Measurements from ENCODE around the gene THTPA. TPM values are rescaled to one million over a fixed set of nuclear protein-coding genes. Genes with fewer than 3 reads are reported as not detected.
"Not testable (repeated sequence)": the region's sequence is repeated elsewhere in the genome, so short reads cannot be mapped to it uniquely, and the experiment has no call there.

THTPA gene
- polyA plus RNA-seq, 5 donors = 10.7 to 15.3 (median 12.1) TPM

- not testable (repeated sequence) for DNase-seq
Observed at GRCh38 chr14:23609411-23610089, 53.5 kb downstream of the THTPA start.

Other genes with a start within 250 kb of the THTPA start
- 10 to 100 TPM; 35.9 to 42.0 (median 37.3) TPM for gene BCL2L2, start 249.4 kb upstream of the THTPA start, polyA plus RNA-seq (ENCODE audit: insufficient read depth in 1 of 5, insufficient read length in 5 of 5, low replicate concordance in 1 of 5)
- 100 to 1,000 TPM; 191 to 227 (median 216) TPM for gene PABPN1, start 234.8 kb upstream of the THTPA start, polyA plus RNA-seq (ENCODE audit: insufficient read depth in 1 of 5, insufficient read length in 5 of 5, low replicate concordance in 1 of 5)
- gene SLC22A17, start 203.4 kb upstream of the THTPA start, polyA plus RNA-seq (ENCODE audit: insufficient read depth in 1 of 5, insufficient read length in 5 of 5, low replicate concordance in 1 of 5) = 10 to 100 TPM; 26.1 to 41.7 (median 33.6) TPM
- gene EFS, start 191.1 kb upstream of the THTPA start, polyA plus RNA-seq (ENCODE audit: insufficient read depth in 1 of 5, insufficient read length in 5 of 5, low replicate concordance in 1 of 5) = 10 to 100 TPM; 37.4 to 67.0 (median 49.9) TPM
- gene IL25, start 183.5 kb upstream of the THTPA start, polyA plus RNA-seq (ENCODE audit: insufficient read depth in 1 of 5, insufficient read length in 5 of 5, low replicate concordance in 1 of 5) = not detected
- gene CMTM5, start 179.2 kb upstream of the THTPA start, polyA plus RNA-seq (ENCODE audit: insufficient read depth in 1 of 5, insufficient read length in 5 of 5, low replicate concordance in 1 of 5) = 1 to 10 TPM; 2.3 to 4.9 (median 3.9) TPM
- gene MYH6, start 148.0 kb upstream of the THTPA start, polyA plus RNA-seq (ENCODE audit: insufficient read depth in 1 of 5, insufficient read length in 5 of 5, low replicate concordance in 1 of 5) = under 1 TPM in 2 of 5 donors, not detected in 3; 0.03 to 0.18 TPM
- 10 to 100 TPM in 1 of 5 donors, under 1 TPM in 4; 0.06 to 22.5 (median 0.27) TPM for gene MYH7, start 120.6 kb upstream of the THTPA start, polyA plus RNA-seq (ENCODE audit: insufficient read depth in 1 of 5, insufficient read length in 5 of 5, low replicate concordance in 1 of 5)
- gene NGDN, start 86.6 kb upstream of the THTPA start, polyA plus RNA-seq (ENCODE audit: insufficient read depth in 1 of 5, insufficient read length in 5 of 5, low replicate concordance in 1 of 5) = 10 to 100 TPM; 60.6 to 75.5 (median 64.0) TPM
- 1 to 10 TPM; 4.4 to 6.1 (median 5.0) TPM for gene ZFHX2, start 4.5 kb upstream of the THTPA start, polyA plus RNA-seq (ENCODE audit: insufficient read depth in 1 of 5, insufficient read length in 5 of 5, low replicate concordance in 1 of 5)
- gene AP1G2, start 11.5 kb downstream of the THTPA start, polyA plus RNA-seq (ENCODE audit: insufficient read depth in 1 of 5, insufficient read length in 5 of 5, low replicate concordance in 1 of 5) = 10 to 100 TPM; 62.8 to 94.1 (median 78.2) TPM
- gene JPH4, start 22.5 kb downstream of the THTPA start, polyA plus RNA-seq (ENCODE audit: insufficient read depth in 1 of 5, insufficient read length in 5 of 5, low replicate concordance in 1 of 5) = 1 to 10 TPM in 2 of 5 donors, under 1 TPM in 3; 0.69 to 1.2 (median 0.99) TPM
- gene DHRS2, start 80.1 kb downstream of the THTPA start, polyA plus RNA-seq (ENCODE audit: insufficient read depth in 1 of 5, insufficient read length in 5 of 5, low replicate concordance in 1 of 5) = under 1 TPM; 0.21 to 0.47 (median 0.37) TPM